SK-N-SH (cell line): Measurements from ENCODE around the gene PAQR5.

Experiments
- CTCF ChIP-seq: fragments of 200-600 bp; sonication (generic); IDR thresholded peaks from 2 replicates; pipeline ENCODE4 v1.6.1; 2017; ENCODE audit warnings: antibody characterized with exemption, mild to moderate bottlenecking, moderate library complexity
- EP300 ChIP-seq, 2 experiments: IDR thresholded peaks; 2 replicates each; pipeline versions ENCODE4 v1.4.0 to v1.6.1; 2012; ENCODE audit warnings: borderline replicate concordance in 1 of 2, low read depth in 1 of 2, low read length in 1 of 2
- MXI1 ChIP-seq: IDR thresholded peaks from 2 replicates; pipeline ENCODE4 v1.6.1; 2012; ENCODE audit warnings: mild to moderate bottlenecking, low read depth, low read length, improper control_type of control experiment
- POLR2AphosphoS5 ChIP-seq: IDR thresholded peaks from 2 replicates; pipeline ENCODE4 v1.6.1; 2012; ENCODE audit warnings: low read depth, low read length

GRCh38 chr15:69338535-69339213, 40.0 kb downstream of the PAQR5 start:
- TF ChIP-seq CTCF, result no peak
- no peak for TF ChIP-seq POLR2AphosphoS5
- TF ChIP-seq MXI1, result no peak
- TF ChIP-seq EP300 (IDR thresholded peaks at IDR 0.05; ENCODE audit: borderline replicate concordance in 1 of 2, low read depth in 1 of 2, low read length in 1 of 2), result no peak
